GM19351 (cell line): ENCODE results near the gene ARHGEF16.

Experiments used
- ATAC-seq: cut with Tn5 transposase; IDR thresholded peaks from one replicate; pipeline ENCODE4 v1.9.1; 2021; ENCODE audit warnings: mild to moderate bottlenecking, moderate library complexity; ENCODE audit not compliant: unreplicated experiment

Gene ARHGEF16

DNA sequence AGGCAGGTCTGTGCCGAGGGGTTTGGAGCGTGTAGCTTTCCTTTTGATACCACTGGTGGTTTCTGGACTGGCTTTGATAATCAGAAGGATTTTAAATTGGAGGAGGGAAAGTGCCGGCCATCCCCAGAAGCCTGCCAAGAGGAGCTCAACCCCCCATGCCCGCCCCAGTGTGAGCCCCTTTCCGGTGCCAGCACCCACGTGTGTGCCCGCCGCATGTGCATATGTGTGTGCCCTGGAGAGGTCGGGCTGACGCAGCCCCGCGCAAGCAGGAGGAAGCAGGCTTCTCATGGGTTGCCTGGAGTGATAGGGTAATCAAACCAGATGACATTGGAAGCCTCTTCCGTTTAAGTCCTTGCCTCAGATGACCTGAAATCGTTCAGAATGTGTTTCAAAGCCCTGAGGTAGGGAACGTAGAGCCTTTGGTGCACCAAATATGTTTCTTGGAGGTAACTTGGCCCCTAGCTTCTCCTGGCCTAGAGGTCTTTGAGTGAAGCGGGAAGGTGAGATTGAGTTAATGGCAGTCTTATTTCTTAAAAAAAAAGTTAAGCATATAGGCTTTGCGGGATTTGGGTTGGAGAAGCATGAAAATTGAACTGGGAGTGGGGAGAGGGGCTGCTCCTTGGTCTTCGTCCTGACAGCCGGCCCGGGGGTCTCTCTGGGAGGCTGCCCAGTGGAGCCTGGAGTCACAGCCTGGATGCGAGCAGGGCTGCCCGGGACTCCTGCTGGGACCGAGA lies 34.1 kb upstream of the ARHGEF16 start:
- ATAC-seq = no peak

DNA sequence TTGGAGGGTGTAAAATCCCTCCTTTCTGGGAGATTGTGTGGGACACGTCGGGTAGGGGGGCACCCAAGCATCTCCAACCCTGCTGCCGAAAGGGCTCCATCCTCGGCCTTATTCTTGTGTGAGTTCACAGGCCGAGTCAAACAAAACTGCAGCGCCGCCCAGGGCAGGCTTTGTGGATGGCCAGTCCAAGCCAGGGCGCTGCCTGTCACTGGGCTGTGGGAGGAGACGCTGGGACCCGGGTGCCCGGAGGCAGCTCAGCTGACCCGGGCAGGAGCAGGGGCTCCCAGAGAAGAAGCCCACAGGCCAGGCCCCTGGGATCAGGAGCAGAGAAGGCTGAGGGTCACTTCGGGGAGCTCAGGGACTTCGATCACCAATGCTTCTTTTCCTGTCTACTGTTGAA lies 31.8 kb upstream of the ARHGEF16 start:
- no peak for ATAC-seq

- ATAC-seq = no peak
These were observed 31.1 kb upstream of the ARHGEF16 start for GRCh38 chr1:3423245-3423829.

DNA sequence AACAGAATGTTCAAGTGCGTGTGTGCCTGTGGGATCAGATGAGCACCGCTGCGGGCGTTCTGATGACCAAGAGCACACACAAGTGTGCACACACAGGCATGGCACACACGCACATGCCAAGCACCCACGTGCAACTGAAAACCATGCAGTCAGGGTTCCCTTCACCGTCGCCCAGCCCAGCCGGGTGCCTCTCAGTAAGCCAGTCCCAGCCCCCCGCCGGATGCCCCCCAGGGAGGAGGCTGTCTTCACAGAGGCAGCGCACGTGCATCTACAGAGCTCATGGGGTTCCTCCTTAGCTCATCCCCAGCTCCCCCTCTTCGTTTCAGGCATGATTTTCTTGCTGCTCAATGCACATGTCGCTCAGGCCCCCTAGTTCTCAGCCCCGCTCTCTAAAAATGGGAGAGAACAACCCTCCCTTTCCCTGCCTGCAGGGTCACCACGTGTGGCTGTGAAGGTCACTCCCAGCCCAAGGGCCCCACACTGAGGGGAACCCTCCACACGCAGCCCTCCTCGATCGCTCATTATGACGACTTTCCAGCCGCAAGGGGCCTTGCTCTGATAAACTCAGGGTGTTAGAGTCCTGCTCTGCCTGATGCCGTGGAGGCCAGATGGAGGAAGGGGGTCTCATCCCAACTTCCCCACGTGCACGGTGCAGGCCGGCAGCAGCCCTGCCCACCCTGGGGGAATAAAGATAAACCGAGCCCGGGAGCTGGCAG lies 30.4 kb upstream of the ARHGEF16 start:
- no peak for ATAC-seq

- no peak for ATAC-seq
These were observed 28.8 kb upstream of the ARHGEF16 start for GRCh38 chr1:3425486-3426215.

DNA sequence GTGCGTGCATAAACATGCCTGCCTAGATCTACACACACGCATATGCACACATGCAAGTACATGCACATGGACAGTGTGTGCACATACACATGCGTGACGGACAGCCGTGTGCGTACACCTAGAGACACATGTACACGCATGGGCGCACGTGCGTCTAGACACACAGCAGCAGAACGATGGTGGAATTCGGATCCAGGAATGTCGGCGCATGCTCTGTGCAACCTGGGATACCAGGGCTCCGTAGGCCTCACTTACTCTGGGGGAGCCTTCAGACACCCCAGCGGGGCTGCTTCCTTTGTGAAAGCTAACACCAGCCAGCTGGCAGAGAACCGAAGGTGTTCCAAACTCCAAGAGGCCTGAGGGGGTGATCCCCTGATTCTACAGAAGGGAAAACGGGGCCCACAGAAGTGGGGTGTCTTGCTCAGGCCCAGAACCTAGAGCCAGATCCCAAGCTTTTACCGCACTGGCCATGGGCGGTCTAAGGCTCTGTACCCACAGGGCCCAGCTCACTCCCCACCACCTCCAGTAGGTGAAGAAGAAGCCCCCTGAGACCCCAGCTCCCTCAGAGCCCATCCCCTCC lies 27.4 kb upstream of the ARHGEF16 start:
- ATAC-seq = no peak

DNA sequence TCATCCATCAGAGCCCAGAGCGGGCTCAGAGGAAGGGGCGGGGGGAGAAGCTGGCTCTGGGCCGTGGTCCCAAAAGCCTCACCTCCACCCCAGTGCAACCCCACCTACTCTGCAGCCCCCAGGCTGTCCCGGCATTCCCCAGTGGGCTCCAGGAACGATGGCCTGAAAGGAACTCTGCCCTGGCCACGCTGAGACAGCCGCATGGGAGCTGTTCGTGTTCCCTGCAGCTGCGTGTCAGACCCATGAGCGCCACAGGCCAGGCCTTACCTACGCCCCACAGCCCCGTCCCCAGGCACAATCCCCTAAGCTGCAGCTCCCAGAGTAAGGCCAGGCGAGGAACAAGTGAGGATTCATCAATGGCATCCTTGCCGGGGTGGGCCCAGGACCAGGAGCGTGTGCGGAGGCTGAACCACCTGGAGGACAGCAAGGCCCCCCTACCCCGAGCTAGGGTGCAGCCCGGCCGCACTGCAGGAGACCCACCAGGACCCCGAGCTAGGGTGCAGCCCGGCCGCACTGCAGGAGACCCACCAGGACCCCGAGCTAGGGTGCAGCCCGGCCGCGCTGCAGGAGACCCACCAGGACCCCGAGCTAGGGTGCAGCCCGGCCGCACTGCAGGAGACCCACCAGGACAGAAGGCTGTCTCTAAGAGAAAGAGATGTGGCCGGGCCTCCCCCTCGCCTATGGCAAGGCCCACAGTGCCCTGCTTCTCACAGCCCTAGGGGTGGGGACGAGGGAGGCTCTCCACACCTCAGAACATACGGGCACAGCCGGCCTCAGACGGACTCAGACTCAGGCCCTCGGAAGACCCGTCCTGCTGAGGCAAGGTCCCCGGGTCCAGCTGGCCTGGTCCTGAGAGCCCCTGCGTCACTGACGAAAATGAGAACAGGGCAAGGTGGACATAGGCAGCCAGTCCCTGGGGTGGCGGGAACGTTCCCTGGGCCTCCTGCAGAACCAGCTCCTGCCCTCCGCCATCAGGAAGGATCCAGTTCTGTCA lies 26.5 kb upstream of the ARHGEF16 start:
- ATAC-seq = no peak

DNA sequence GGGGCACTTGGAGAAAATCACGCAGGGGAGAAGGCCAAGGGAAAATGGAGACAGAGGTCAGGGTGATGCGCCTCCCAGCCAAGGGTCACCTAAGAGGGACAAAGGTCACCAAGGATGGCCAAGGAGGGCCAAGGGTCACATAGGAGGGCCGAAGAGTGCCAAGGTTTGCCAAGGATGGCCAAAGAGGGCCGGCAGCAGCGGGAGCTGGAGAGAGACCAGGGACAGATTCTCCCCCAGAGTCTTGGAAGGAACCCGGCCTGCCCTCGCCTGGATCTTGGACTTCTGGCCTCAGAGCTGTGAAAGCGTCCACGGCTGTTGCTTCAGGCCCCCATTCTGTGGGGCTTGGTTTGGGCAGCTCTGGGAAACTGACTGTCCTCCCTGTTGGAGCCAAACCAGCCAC lies 25.6 kb upstream of the ARHGEF16 start:
- ATAC-seq = no peak

DNA sequence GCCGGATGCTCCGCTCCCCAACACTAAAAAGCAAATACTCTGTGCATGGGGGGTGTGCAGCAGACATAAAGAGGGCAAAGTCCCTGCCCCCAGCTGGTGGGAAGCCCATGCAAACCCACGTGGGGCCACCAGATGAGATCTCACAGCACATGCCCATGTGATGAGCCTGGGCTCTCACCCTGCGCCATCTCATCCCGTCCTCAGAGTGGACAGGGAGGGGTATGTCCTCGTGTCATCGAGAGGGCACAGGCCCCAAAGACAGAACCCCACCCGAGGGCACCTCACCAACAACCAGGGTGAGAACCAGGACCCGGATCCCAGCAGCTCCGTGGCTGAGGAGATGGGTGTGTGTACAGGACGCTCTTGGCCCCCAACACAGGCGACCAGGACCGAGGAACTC lies 25.1 kb upstream of the ARHGEF16 start:
- ATAC-seq = no peak

DNA sequence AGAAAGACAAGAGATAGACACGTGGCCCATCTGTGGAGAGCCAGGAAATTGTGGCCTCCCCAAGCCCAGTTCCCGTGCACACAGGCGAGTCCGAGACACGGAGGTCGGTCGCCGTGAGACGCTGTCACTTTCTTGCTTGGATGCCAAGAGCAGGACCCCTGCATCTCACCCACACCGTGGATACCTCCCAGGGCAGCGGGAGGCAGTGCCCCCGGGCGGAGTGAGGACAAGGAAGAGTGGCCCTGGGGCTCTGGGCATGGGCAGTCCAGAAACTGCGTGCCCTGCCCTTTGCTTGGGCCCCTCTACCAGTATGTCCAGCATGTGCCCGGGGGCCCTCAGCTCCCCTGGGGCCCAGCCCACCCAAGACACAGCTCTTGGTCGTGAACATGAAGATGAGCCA lies 24.7 kb upstream of the ARHGEF16 start:
- ATAC-seq = no peak

- no peak for ATAC-seq
These were observed 24.1 kb upstream of the ARHGEF16 start for GRCh38 chr1:3430406-3430805.

GRCh38 chr1:3430820-3431219 lies 23.6 kb upstream of the ARHGEF16 start:
- ATAC-seq = no peak

DNA sequence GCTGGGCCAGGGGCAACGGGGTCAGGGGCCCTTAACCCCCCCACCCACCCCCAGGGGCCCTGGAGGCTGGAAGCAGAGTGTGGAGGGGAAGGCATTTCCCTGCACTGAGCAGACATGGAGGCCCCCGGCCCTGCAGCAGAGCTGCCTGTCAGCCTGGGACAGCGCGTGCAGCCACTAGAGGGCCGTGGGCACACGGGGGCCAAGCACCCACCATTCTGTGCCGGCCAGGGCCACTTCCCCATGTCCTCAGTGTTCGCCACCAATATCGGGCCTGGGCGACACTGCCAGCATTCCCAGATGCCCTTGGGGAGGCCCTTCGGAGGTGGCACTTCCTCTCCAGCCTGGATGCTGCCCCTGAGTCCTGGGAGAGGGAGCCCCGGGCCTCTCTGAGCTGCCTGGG lies 23.2 kb upstream of the ARHGEF16 start:
- ATAC-seq = no peak

- ATAC-seq = no peak
These were observed 22.8 kb upstream of the ARHGEF16 start for GRCh38 chr1:3431686-3432085.

DNA sequence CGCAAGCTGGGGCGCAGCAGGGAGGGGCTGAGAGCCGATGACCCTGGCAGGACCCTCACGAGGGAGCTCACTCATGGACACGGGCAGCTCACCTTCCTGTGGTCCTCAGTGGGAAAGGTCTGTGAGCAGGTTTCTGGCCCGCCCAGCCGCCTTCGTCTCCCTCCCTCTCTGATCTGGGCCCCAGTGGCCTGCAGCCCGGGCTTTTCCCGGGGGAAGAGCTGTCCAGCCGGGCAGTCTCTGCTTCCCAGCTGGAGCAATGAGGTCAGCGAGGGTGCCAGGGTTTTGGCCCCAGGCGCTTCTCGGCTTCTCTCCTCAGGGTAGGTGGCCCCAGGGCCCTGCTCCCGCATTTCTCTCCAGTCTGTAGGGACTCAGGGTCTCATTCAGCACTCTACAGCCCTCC lies 22.2 kb upstream of the ARHGEF16 start:
- no peak for ATAC-seq

GRCh38 chr1:3433076-3433475 lies 21.4 kb upstream of the ARHGEF16 start:
- no peak for ATAC-seq

DNA sequence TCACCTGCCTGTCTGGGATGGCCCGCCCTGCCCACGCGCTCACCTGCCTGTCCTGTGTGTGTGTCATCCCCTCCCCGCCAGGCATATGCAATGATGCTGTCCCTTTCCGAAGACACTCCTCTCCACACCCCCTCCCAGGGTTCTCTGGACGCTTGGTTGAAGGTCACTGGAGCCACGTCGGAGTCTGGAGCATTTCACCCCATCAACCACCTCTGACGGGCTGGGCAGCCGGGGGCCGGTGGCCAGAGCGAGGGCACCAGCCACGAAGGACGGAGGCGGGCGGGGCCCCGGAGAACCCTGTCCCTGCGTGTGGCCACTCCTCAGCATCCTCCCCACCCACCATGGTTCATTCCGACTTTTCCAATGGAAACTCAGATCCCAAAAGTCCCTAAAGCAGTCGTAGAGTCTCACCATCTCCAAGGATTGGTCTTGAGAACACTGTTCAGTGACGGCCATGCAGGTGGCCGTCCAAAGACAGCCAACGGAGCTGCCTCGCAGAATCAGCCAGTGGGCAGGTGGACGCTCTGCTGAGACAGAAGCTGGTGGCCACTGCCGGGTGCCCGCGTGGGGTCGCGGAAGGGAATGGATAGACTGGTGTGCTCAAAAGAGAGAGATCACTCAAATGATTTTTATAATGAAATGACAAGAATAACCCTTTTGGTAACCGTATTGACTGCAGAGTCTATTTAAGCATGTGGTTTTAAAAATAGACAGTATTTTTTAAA lies 20.7 kb upstream of the ARHGEF16 start:
- ATAC-seq = no peak

- no peak for ATAC-seq
These were observed 19.9 kb upstream of the ARHGEF16 start for GRCh38 chr1:3434406-3435110.

DNA sequence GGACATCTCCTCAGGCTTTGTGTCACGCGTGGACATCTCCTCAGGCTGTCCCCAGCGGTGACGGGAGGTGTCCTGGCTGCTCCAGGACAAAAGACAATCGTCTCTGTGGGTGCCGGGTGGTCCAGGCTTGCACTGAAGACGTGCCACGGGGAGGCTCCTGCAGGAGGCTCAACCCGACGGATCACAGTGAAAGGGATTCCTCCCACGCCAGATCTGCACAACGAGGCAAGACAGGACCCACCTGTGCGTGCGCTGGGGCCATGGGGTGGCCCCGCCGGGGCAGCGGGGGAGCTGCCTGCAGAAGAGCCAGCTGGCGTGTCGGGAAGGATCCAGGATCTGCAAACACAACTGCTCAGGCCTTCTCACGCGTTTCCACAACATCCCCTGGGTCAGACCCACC lies 18.8 kb upstream of the ARHGEF16 start:
- no peak for ATAC-seq
